ENCODE data around the gene PTGFRN.

Gene PTGFRN

GRCh38 chr1:117017648-117018047 is 107.9 kb downstream of the PTGFRN start:
- Histone ChIP-seq H3K9me3 (replicated peaks; ENCODE audit: insufficient read depth, low read length) (no peaks in the 10 kb centered on the region), H3K9ac (ENCODE audit: low read length) (no peak overlapping the region), H2AFZ (ENCODE audit: low read length) (no peak overlapping the region), H3K27me3 (replicated peaks; ENCODE audit: insufficient read depth, low read length) (no peaks in the 10 kb centered on the region), H3F3A (ENCODE audit: insufficient read depth, low read length) (no peaks in the 10 kb centered on the region), H3K36me3 (replicated peaks; ENCODE audit: insufficient read depth, low read length) (no peaks in the 10 kb centered on the region), H3K4me2 (ENCODE audit: low read depth, low read length) (no peak overlapping the region), H3K4me3 (ENCODE audit: low read length) (no peak overlapping the region), H3K9me2 (replicated peaks; ENCODE audit: insufficient read depth, low read length) (no peaks in the 10 kb centered on the region), H3K4me1 (ENCODE audit: low read length) (no peaks in the 10 kb centered on the region), H3K27ac (ENCODE audit: low read length) (no peak overlapping the region), H3K79me2 (ENCODE audit: low read length) (no peaks in the 10 kb centered on the region), H4K20me1 (ENCODE audit: insufficient read depth, low read length) (no peaks in the 10 kb centered on the region)
- TF ChIP-seq EZH2phosphoT487 (IDR thresholded peaks at IDR 0.05; ENCODE audit: low read length) (no peak), EZH2 (optimal IDR thresholded peaks at IDR 0.05; ENCODE audit: low read depth, low read length) (no peak)
- TF ChIP-seq, protein P1, sequence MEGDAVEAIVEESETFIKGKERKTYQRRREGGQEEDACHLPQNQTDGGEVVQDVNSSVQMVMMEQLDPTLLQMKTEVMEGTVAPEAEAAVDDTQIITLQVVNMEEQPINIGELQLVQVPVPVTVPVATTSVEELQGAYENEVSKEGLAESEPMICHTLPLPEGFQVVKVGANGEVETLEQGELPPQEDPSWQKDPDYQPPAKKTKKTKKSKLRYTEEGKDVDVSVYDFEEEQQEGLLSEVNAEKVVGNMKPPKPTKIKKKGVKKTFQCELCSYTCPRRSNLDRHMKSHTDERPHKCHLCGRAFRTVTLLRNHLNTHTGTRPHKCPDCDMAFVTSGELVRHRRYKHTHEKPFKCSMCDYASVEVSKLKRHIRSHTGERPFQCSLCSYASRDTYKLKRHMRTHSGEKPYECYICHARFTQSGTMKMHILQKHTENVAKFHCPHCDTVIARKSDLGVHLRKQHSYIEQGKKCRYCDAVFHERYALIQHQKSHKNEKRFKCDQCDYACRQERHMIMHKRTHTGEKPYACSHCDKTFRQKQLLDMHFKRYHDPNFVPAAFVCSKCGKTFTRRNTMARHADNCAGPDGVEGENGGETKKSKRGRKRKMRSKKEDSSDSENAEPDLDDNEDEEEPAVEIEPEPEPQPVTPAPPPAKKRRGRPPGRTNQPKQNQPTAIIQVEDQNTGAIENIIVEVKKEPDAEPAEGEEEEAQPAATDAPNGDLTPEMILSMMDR (IDR thresholded peaks at IDR 0.05; ENCODE audit: low read length), result no peak
- no peak for DNase-seq

GRCh38 chr1:117020526-117021156 is 110.9 kb downstream of the PTGFRN start:
- DNase-seq, result no peak
- H3K27me3 ChIP-seq (replicated peaks; ENCODE audit: insufficient read depth, low read length), result no peaks in the 10 kb centered on the region
- TF ChIP-seq EZH2phosphoT487 (IDR thresholded peaks at IDR 0.05; ENCODE audit: low read length) (no peak), EZH2 (optimal IDR thresholded peaks at IDR 0.05; ENCODE audit: low read depth, low read length) (no peak)
- TF ChIP-seq, protein P1 (IDR thresholded peaks at IDR 0.05; ENCODE audit: low read length), result no peak
- no peaks in the 10 kb centered on the region for H3K4me1 ChIP-seq (ENCODE audit: low read length)
- H2AFZ ChIP-seq (ENCODE audit: low read length), result no peak overlapping the region
- no peak overlapping the region for H3K4me2 ChIP-seq (ENCODE audit: low read depth, low read length)
- no peaks in the 10 kb centered on the region for H3K9me3 ChIP-seq (replicated peaks; ENCODE audit: insufficient read depth, low read length)
- H3K9me2 ChIP-seq (replicated peaks; ENCODE audit: insufficient read depth, low read length), result no peaks in the 10 kb centered on the region
- H3K27ac ChIP-seq (ENCODE audit: low read length), result no peak overlapping the region
- no peaks in the 10 kb centered on the region for H3K79me2 ChIP-seq (ENCODE audit: low read length)
- no peak overlapping the region for H3K9ac ChIP-seq (ENCODE audit: low read length)
- H3K4me3 ChIP-seq (ENCODE audit: low read length), result no peak overlapping the region
- H4K20me1 ChIP-seq (ENCODE audit: insufficient read depth, low read length), result no peaks in the 10 kb centered on the region
- no peaks in the 10 kb centered on the region for H3F3A ChIP-seq (ENCODE audit: insufficient read depth, low read length)
- no peaks in the 10 kb centered on the region for H3K36me3 ChIP-seq (replicated peaks; ENCODE audit: insufficient read depth, low read length)

DNA sequence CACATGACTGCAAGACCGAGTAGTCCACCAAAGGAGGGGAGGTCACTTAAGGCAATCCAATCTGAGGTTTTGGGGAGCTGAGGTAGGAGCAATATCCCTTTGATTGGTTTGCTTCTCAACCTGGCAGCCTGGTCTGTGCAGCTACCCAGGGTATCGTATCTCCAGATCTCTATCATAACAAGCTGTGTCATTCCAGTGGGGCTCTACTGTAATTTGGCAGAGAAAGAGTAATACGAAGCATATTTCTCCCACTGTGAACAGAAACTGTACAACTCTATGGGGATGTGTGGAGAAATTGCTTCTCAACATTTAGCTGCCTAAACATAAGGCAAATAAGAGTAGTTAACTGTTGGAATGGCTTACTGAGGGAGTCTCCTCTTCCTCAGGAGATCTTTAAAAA is 112.4 kb downstream of the PTGFRN start:
- H3K36me3 ChIP-seq (replicated peaks; ENCODE audit: insufficient read depth, low read length), result no peaks in the 10 kb centered on the region

More for the DNA sequence above, 112.4 kb downstream of the PTGFRN start:
- Histone ChIP-seq H3K9me3 (replicated peaks; ENCODE audit: insufficient read depth, low read length) (no peaks in the 10 kb centered on the region), H3K9me2 (replicated peaks; ENCODE audit: insufficient read depth, low read length) (no peaks in the 10 kb centered on the region), H3K4me3 (ENCODE audit: low read length) (no peak overlapping the region), H3K27me3 (replicated peaks; ENCODE audit: insufficient read depth, low read length) (no peaks in the 10 kb centered on the region), H2AFZ (ENCODE audit: low read length) (no peak overlapping the region), H3F3A (ENCODE audit: insufficient read depth, low read length) (no peaks in the 10 kb centered on the region), H3K79me2 (ENCODE audit: low read length) (no peaks in the 10 kb centered on the region), H3K4me2 (ENCODE audit: low read depth, low read length) (no peak overlapping the region), H3K27ac (ENCODE audit: low read length) (no peak overlapping the region), H4K20me1 (ENCODE audit: insufficient read depth, low read length) (no peaks in the 10 kb centered on the region), H3K4me1 (ENCODE audit: low read length) (no peaks in the 10 kb centered on the region), H3K9ac (ENCODE audit: low read length) (no peak overlapping the region)
- TF ChIP-seq, protein P1 (IDR thresholded peaks at IDR 0.05; ENCODE audit: low read length), result no peak
- TF ChIP-seq EZH2 (optimal IDR thresholded peaks at IDR 0.05; ENCODE audit: low read depth, low read length), result no peak
- no peak for TF ChIP-seq EZH2phosphoT487 (IDR thresholded peaks at IDR 0.05; ENCODE audit: low read length)
- DNase-seq, result no peak
